Fibroblast of the aortic adventitia (primary cell): ENCODE data around the gene PHKA1. TPM values are rescaled to one million over a fixed set of nuclear protein-coding genes. Genes with fewer than 3 reads are reported as not detected.
"Not testable (repeated sequence)": the region's sequence is repeated elsewhere in the genome, so short reads cannot be mapped to it uniquely, and the experiment has no call there.

ENCODE experiments used
- DNase-seq: peaks from one replicate; pipeline ENCODE4 v3.0.0-alpha.2; 2010; ENCODE audit warnings: low read depth
- H3K4me3 ChIP-seq: 2 replicates; pipeline ENCODE4 v1.5.1; 2011; ENCODE audit warnings: low read depth, mild to moderate bottlenecking, control low read depth, low read length, moderate library complexity
- total RNA-seq: library from RNA; depleted of rRNA; stranded (reverse); fragments of >200 nt; gene quantifications from 2 replicates; pipeline ENCODE4 v1.2.3, GENCODE V29; 2012; ENCODE audit warnings: low replicate concordance
- TF ChIP-seq, protein P1 (sequence below): IDR thresholded peaks from 2 replicates; pipeline ENCODE4 v1.5.1; 2011; ENCODE audit warnings: mild to moderate bottlenecking, low read length, control low read depth, inconsistent platforms; ENCODE audit not compliant: insufficient read depth

PHKA1 gene
- total RNA-seq = 3.5 and 4.7 TPM in 2 replicates

DNA sequence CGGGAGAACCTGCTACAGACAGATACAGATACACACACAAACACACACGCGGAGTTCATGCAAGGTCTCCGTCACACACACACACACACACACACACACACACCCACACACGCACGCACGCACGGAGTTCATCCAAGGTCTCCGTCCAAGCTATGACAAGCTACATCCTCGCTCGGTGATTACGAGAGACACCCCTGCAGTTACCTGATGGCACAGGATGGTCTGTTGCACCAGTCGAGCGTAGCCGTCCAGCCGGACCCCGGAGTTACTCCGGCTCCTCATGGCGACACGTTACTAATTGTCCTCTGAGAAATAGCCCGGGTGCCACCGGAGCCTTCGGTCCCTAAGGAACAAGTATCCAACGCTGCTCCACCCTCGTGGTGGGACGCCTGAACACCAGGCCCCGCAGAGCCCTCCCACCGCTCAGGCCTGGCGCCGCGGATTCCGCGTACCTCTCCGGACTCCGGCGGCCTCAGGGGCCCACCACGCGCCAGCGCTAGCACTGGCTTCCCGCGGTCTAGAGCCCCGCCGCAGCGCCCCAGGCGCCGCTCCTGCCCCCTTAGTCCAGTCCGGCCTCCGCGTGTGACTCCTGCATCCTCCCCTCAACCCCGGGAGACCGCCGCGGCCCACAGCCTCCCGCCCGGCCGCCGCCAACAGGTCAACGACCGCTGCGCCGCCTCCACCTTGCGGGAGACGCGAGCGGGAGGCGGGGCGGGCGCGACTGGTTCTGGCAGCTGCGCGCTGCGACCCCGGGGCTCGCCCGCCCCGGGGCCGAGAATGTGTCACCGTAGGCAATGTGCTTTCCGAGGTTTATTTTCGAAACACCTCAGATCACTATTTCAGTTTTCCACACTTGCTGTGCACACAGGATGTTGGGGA is at the start of gene PHKA1:
TSS of gene PHKA1 (minus strand) at position 708 of the 879 bp plus-strand sequence. CDS start at position 282, 426 bp downstream.
- peak within 1 kb of the TSS; percentile 57 for H3K4me3 ChIP-seq
- DNase-seq = peak; percentile 28

DNA sequence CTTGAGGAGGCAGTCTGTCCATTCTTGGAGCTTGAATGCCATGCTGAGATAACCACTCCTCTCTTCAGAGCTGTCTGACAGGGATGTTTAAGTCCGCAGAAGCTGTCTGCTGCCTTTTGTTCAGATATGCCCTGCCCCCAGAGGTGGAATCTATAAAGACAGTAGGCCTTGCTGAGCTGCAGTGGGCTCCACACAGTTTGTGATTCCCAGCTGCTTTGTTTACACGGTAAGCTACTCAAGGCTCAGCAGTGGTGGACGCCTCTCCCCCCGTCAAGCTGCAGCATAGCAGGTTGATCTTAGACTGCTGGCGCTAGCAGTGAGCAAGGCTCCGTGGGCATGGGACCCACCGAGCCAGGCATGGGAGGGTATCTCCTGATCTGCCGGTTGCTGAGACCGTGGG is 46.3 kb upstream of the PHKA1 start:
- not testable (repeated sequence) for DNase-seq, H3K4me3 ChIP-seq

DNA sequence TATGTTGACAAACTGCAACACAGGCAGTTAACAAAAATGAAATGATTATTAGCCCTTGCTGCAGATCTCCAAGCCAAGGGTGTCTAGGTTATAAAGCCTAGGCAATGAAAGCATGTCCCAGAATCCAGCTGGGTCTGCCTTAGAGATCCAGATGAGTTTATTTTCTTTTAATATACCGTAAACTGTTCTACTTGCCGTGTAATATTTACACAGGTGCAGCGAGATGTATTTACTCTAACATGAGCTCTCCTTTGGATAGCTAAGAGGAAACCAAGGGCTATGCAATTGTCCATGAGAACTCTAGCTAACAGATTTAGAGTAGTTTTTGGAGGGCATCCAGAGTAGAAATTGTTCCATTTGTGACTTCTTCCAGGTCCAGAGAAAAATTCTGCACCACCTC is 34.4 kb upstream of the PHKA1 start:
- not testable (repeated sequence) for DNase-seq, H3K4me3 ChIP-seq

DNA sequence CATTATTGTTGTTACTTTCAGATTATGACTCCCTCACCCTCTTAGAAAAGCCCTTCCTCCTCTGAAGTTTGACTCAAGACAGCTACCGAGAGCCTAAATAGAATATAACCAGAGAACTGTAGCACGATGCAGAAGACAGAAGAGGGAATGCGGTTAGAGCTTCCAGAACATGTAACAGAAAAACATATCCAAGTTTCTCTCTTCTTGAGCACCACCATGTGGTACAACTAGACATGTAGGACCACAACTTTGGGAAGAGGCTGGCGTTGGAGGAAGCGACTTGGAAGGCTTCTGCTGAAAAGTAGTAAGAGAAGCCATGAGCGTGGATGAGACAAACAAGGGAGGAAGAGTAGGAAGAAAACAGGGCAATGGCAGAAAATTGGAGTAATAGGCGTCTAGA is 31.4 kb upstream of the PHKA1 start:
- H3K4me3 ChIP-seq, DNase-seq: not testable (repeated sequence)

DNA sequence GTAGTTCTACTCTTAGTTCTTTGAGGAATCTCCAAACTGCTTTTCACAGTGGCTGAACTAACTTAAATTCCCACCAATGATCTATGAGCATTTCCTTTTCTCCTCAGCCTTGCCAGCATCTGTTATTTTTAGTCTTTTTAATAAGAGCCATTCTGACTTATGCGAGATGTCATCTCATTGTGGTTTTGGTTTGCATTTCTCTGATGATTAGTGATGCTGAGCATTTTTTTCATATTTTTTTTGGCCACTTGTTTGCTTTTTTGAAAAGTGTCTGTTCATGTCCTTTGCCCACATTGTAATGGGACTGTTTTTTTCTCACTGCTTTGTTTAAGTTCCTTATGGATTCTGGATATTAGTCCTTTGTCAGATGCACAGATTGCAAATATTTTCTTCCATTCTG is 21.5 kb upstream of the PHKA1 start:
- H3K4me3 ChIP-seq = no peak overlapping the region
- no peak for DNase-seq
- TF ChIP-seq, protein P1, sequence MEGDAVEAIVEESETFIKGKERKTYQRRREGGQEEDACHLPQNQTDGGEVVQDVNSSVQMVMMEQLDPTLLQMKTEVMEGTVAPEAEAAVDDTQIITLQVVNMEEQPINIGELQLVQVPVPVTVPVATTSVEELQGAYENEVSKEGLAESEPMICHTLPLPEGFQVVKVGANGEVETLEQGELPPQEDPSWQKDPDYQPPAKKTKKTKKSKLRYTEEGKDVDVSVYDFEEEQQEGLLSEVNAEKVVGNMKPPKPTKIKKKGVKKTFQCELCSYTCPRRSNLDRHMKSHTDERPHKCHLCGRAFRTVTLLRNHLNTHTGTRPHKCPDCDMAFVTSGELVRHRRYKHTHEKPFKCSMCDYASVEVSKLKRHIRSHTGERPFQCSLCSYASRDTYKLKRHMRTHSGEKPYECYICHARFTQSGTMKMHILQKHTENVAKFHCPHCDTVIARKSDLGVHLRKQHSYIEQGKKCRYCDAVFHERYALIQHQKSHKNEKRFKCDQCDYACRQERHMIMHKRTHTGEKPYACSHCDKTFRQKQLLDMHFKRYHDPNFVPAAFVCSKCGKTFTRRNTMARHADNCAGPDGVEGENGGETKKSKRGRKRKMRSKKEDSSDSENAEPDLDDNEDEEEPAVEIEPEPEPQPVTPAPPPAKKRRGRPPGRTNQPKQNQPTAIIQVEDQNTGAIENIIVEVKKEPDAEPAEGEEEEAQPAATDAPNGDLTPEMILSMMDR = no peak

DNA sequence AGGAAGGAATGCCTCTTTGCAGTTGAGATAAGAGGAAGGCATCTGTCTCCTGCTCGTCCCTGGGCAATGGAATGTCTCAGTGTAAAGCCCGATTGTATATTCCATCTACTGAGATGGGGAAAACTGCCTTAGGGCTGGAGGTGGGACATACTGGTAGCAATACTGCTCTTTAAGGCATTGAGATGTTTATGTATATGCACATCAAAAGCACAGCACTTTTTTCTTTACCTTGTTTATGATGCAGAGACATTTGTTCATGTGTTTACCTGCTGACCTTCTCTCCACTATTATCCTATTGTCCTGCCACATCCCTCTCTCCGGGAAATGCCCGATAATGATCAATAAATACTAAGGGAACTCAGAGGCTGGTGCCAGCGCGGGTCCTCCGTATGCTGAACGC is 19.5 kb upstream of the PHKA1 start:
- not testable (repeated sequence) for H3K4me3 ChIP-seq, DNase-seq

DNA sequence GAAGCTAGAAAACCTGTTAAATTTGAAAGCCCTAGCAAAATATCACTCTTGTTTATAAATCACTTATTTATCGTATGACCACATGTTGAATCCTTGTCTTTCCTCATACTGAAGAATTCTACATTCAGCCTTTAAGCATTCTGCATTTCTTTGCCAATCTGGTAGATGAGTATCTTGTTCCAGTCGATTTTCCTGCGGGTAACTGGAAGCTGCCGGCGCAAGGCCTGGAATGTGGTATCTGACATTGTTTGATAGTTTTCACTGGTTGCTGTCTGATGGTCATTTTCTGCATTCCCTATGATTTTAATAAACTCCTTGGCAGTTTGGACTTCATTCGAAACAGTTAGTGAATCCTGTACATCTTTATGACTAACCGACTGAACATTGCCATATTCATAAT is 13.7 kb upstream of the PHKA1 start:
- TF ChIP-seq, protein P1 = no peak
- no peak overlapping the region for H3K4me3 ChIP-seq
- DNase-seq = no peak

DNA sequence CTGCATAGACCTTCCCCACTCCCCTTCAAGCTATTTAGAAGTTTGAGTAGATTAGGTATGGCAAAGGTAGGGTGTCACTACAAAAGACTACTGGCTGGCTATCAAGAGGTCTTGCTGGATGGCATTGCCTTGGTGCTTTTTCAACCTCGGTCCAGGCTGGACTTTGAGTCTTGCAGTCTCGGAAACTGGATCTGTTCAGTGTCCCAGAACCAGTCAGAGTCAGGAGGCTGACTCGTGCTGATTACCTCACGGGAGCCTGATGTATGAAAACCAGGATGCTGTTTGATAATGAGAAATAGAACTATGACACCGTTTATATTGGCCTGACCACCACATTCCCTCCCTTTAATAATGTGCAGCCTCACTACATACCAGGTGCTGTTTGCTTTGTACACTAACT is 2.7 kb upstream of the PHKA1 start:
- TF ChIP-seq, protein P1 = no peak
- peak; percentile 4 for DNase-seq

DNA sequence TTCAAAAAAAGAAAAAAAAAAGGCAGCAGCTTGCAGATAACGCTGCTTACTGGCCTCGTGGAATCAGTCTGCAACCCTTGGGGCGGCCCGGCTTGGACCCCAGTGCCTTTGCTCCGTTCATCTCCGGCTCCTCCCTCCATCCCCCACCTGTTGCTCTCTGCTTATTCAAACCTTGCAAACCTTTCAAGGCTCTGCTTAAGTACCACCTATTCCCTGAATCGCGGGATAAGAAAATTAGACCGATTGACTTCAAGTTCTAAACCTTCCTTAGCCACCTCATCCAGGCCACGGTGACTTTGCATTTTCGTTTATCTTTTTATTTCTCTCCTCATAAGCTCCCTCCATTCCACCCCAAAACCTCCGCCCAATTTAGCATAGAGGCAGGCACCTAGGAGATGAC is 1.4 kb upstream of the PHKA1 start:
- no peak for DNase-seq
- H3K4me3 ChIP-seq = no peak overlapping the region

More for the DNA sequence above, 2.7 kb upstream of the PHKA1 start:
- no peak overlapping the region for H3K4me3 ChIP-seq

More for the DNA sequence above, 1.4 kb upstream of the PHKA1 start:
- TF ChIP-seq, protein P1 = no peak
